Measurements from ENCODE around the gene GRID2.

GRID2 gene

DNA sequence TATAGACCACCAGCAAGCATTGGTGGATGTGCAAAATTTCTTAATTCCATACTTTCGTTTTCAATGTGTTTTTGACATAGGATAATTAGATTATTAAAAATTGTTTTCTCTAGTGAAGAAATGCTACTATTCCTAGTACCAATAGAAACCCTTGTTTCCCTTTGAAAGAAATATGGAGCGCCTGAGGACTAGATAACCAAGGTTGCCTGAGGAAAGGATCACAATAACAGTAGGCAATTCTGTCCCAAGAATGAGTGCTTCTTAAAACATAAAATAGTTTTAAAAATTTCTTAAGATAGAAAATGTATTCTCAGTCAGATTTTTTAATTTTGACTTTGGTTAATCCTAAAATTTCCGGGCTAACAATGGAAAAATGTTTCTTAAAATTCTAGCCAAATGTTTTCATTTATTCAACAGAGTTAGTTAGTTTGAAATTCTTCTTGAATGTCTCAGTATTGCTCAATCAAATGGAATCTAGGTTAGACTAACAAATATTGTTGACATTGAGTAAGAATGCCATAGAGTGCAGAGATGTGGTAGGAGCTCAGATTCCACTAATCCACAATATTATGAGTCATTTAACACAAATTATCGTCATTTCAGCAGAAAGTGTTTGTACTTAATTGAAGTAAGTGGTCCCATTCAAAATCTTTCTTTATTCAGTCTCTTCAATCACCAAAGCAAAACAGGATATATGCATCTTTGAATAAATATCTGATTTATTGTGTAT lies 666.0 kb downstream of the GRID2 start:
- no peak overlapping the region for H3K27ac ChIP-seq
- TF ChIP-seq, protein P1, sequence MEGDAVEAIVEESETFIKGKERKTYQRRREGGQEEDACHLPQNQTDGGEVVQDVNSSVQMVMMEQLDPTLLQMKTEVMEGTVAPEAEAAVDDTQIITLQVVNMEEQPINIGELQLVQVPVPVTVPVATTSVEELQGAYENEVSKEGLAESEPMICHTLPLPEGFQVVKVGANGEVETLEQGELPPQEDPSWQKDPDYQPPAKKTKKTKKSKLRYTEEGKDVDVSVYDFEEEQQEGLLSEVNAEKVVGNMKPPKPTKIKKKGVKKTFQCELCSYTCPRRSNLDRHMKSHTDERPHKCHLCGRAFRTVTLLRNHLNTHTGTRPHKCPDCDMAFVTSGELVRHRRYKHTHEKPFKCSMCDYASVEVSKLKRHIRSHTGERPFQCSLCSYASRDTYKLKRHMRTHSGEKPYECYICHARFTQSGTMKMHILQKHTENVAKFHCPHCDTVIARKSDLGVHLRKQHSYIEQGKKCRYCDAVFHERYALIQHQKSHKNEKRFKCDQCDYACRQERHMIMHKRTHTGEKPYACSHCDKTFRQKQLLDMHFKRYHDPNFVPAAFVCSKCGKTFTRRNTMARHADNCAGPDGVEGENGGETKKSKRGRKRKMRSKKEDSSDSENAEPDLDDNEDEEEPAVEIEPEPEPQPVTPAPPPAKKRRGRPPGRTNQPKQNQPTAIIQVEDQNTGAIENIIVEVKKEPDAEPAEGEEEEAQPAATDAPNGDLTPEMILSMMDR (IDR thresholded peaks at IDR 0.05), result no peak
- H3K27me3 ChIP-seq (ENCODE audit: control insufficient read depth, insufficient read depth, low read length), result no peaks in the 10 kb centered on the region
- H3K79me2 ChIP-seq, result no peaks in the 10 kb centered on the region
- no peak overlapping the region for H2AFZ ChIP-seq
- no peak overlapping the region for H3K4me3 ChIP-seq (ENCODE audit: low read depth, low read length)
- H3K4me2 ChIP-seq (ENCODE audit: low read length), result no peak overlapping the region
- H3K36me3 ChIP-seq (ENCODE audit: control insufficient read depth, insufficient read depth, low read length), result no peaks in the 10 kb centered on the region
- no peaks in the 10 kb centered on the region for H3K9me3 ChIP-seq (ENCODE audit: control insufficient read depth, low read length)
- H3K4me1 ChIP-seq, result no peaks in the 10 kb centered on the region
- no peak overlapping the region for H3K9ac ChIP-seq

DNA sequence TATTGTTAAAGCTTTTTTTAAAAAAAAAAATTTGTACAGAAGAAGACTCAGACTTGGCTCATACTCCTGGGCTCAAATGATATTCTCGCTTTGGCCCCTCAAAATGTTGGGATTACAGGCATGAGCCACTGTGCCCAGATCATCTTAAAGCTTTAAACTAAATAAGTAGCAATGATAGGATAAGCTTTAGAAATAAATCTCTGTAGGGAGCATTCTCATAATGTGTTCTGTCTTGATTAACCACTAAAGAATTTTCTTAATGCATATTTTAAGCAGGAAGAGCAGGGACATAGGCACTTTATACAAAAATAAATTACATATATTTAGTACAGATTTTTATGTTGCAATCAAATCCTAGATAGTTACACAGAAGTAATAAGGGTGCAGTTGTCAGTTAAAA lies 667.2 kb downstream of the GRID2 start:
- Histone ChIP-seq H3K9ac (no peak overlapping the region), H3K36me3 (ENCODE audit: control insufficient read depth, insufficient read depth, low read length) (no peaks in the 10 kb centered on the region), H3K9me3 (ENCODE audit: control insufficient read depth, low read length) (no peaks in the 10 kb centered on the region), H3K4me3 (ENCODE audit: low read depth, low read length) (no peak overlapping the region), H3K4me2 (ENCODE audit: low read length) (no peak overlapping the region), H3K4me1 (no peaks in the 10 kb centered on the region), H2AFZ (no peak overlapping the region), H3K79me2 (no peaks in the 10 kb centered on the region), H3K27ac (no peak overlapping the region), H3K27me3 (ENCODE audit: control insufficient read depth, insufficient read depth, low read length) (no peaks in the 10 kb centered on the region)
- TF ChIP-seq, protein P1 (IDR thresholded peaks at IDR 0.05), result no peak

DNA sequence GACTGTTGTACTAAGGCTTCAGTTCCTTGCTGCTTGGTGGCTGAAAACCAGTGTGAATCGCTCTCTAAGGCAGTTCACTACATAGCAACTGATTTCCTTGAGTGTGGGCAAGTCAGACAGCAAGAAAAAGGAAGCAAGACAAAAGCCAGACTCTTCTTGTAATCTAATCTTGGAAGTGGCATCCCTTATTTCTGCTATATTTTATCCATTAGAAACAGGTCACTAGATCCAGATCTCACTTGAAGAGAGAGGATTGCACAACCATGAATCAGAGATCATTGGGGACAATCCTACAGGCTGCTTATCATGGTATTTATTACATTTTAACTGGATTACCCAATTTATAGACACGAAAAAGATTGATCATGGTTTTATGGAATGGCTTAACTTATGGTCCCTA lies 684.5 kb downstream of the GRID2 start:
- H3K9me3 ChIP-seq (ENCODE audit: control insufficient read depth, low read length), result no peaks in the 10 kb centered on the region
- TF ChIP-seq, protein P1 (IDR thresholded peaks at IDR 0.05), result no peak
- no peaks in the 10 kb centered on the region for H3K79me2 ChIP-seq
- H3K36me3 ChIP-seq (ENCODE audit: control insufficient read depth, insufficient read depth, low read length), result no peaks in the 10 kb centered on the region
- H2AFZ ChIP-seq, result no peak overlapping the region
- no peak overlapping the region for H3K4me2 ChIP-seq (ENCODE audit: low read length)
- H3K4me3 ChIP-seq (ENCODE audit: low read depth, low read length), result no peak overlapping the region
- no peak overlapping the region for H3K9ac ChIP-seq
- no peaks in the 10 kb centered on the region for H3K4me1 ChIP-seq
- no peak overlapping the region for H3K27ac ChIP-seq
- no peaks in the 10 kb centered on the region for H3K27me3 ChIP-seq (ENCODE audit: control insufficient read depth, insufficient read depth, low read length)

DNA sequence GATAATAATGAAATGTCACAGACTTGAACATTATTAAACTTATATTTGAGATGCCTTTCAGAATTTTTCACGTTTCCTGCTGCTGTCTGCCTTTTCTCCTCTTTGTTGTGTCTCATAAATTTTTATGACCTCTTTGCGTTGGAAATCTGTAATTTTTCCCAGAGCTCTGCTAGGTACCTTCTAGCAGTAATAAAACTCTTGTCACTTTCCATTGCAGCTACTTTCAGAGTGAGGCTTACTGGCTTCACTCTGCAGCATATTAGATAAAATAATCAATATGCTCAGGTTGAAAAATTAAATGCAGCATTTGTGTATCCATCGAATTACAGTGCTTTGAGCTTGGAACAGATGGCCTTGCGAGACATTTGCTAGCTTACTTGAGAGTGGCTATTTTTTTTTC lies 689.0 kb downstream of the GRID2 start:
- no peaks in the 10 kb centered on the region for H3K27me3 ChIP-seq (ENCODE audit: control insufficient read depth, insufficient read depth, low read length)
- H3K79me2 ChIP-seq, result no peaks in the 10 kb centered on the region
- no peak overlapping the region for H3K27ac ChIP-seq
- H3K9me3 ChIP-seq (ENCODE audit: control insufficient read depth, low read length), result no peaks in the 10 kb centered on the region
- no peak overlapping the region for H3K4me3 ChIP-seq (ENCODE audit: low read depth, low read length)
- H3K4me2 ChIP-seq (ENCODE audit: low read length), result no peak overlapping the region
- no peaks in the 10 kb centered on the region for H3K36me3 ChIP-seq (ENCODE audit: control insufficient read depth, insufficient read depth, low read length)
- no peaks in the 10 kb centered on the region for H3K4me1 ChIP-seq
- TF ChIP-seq, protein P1 (IDR thresholded peaks at IDR 0.05), result no peak
- H3K9ac ChIP-seq, result no peak overlapping the region
- no peak overlapping the region for H2AFZ ChIP-seq

GRCh38 chr4:92994727-92995126 lies 691.0 kb downstream of the GRID2 start:
- Histone ChIP-seq H3K4me3 (ENCODE audit: low read depth, low read length) (no peak overlapping the region), H3K9me3 (ENCODE audit: control insufficient read depth, low read length) (no peaks in the 10 kb centered on the region), H3K4me1 (no peaks in the 10 kb centered on the region), H3K27me3 (ENCODE audit: control insufficient read depth, insufficient read depth, low read length) (no peaks in the 10 kb centered on the region), H3K27ac (no peak overlapping the region), H2AFZ (no peak overlapping the region), H3K36me3 (ENCODE audit: control insufficient read depth, insufficient read depth, low read length) (no peaks in the 10 kb centered on the region), H3K9ac (no peak overlapping the region), H3K4me2 (ENCODE audit: low read length) (no peak overlapping the region), H3K79me2 (no peaks in the 10 kb centered on the region)
- TF ChIP-seq, protein P1 (IDR thresholded peaks at IDR 0.05), result no peak
